ENCODE results near the gene CYP24A1.
A peak's percentile ranks its signal among the peaks of the same experiment; 100 is the strongest.

Gene CYP24A1

DNA sequence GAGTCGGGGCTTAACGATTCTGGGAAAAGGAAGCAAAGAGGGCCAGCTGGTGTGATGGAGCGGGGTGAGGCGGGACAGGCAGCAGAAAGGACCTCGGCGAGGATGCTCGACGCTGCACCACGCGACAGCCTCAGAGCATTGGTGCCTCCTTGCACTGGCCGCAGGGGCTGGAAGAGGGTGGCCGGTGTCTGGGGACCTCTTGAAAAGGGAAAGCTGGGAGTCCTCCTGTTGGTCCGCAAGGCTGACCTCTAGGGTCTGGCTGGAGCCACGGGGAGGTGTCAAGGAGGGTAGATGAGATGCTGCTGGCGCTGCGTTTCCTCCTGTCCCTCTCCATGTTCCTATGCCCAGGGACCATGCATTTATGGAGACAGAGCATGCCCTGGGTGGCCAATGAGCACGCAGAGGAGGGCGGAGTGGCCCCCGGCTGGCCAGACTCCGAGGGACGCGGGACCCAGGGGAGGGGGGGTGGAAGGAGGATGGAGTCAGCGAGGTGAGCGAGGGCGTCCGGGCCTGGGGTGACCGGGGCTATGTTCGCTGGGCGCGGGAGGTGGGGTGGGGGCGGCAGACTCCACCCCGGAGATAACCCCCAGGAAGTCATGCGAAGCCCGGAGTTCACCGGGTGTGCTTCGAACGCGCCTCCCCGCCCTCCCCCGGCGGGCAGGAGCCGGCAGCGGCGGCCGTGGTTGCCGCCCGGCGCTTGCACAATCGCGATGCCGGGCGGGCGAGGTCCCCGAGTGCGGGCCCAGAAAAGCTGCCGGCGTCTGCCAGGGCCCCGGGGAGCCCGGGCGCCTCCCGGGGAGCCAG lies at the start of gene CYP24A1:
Gene CYP24A1, minus strand, starts transcription at position 334 of the 804 bp plus-strand sequence. CDS start 407 bp downstream, outside the sequence.
- DNase-seq: no peak

DNA sequence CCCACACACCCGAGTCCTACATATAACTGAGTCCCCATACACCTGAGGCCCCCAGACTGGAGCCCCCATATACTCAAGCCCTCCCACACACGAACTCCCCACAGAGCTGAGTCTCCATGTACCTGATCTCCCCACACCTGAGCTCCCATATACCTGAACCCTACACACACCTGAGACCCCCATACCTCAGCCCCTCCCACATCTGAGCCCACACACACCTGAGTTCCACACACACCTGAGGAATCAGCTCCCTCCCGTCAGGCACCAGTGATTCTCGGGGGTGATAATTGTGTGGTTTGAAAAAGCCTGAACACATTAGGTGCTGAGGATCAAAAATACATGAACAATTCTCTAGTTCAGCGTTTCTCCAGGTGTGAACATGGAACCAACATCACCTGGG lies 49.5 kb upstream of the CYP24A1 start:
- DNase-seq: no peak

DNA sequence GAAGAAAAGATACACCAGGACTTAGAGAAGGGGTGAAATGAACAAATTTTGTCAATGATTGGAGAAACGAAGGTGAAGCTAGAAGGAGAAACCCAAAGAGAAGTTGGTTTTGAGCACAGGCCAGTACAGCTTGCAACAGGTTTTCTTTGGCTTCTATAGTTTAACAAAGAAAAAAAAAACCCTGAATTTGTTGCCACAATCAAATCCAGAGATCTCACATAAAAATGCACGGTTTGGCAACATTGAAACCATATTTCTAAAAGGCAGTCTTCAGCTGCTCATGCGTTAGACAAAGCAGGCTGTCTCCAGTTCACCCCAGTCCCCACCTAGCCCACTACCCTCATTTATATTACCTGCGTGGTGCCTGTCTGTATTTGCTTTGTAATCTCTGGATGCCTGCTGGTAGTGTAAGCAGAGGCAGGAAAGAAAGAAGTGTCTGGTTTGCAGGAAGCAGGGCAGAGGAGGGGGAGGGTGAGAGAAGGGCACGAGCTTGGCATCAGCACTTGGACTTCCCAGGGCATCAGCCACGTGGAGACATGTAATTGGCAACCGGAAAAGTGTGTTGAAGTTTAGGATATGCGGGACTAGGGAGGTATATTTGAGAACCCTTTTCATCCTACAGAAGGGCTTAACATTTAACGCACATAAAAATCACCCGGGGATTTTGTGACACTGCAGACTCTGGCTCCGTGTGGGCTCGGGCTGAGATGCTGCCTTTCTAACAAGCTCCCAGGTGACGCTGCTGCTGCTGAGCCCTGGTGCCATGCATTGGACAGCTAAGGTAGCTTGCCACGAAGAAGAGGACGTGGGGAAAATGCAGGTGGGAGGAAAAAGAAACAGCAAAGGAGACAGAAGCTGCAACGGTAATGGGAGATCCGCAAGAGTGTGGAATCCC lies 48.5 kb upstream of the CYP24A1 start:
- no peak for DNase-seq

DNA sequence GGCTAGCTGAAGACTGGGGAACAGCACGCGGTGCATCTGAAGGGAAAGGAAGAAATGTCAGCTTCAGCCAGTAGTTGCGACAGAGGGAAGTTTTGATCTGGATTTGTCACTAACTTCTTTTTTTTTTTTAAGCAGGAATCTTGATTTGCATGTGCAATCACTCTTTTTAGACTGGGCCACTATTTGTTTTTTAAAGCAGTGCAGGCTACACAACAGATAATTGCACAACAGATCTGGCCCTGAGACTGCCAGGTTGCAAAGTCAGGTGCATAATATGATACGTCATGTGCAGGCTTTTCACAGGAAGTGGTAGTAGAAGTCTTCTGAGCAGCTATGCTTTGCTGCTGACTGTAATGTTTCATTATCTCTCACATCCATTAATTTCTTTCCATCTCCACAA lies 47.6 kb upstream of the CYP24A1 start:
- DNase-seq: no peak

DNA sequence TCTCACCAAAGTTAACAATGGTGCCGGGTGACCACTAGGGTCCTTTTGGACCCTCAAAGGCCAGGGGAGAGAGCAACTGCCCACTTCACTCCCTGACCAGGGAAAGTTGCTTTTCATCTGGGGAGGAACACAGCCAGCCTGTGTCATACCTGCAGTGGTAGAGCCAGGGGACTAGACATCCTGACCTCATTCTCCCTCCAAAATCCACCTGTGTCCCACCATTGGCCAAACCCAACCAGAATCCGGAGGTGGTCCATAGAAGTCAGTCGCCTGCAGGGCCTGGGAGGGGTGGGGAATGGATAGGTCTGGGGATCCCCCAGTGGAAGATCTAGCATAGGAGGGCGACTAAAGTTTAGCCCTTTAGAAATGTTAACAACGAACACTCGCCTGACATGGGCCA lies 46.9 kb upstream of the CYP24A1 start:
- no peak for DNase-seq

DNA sequence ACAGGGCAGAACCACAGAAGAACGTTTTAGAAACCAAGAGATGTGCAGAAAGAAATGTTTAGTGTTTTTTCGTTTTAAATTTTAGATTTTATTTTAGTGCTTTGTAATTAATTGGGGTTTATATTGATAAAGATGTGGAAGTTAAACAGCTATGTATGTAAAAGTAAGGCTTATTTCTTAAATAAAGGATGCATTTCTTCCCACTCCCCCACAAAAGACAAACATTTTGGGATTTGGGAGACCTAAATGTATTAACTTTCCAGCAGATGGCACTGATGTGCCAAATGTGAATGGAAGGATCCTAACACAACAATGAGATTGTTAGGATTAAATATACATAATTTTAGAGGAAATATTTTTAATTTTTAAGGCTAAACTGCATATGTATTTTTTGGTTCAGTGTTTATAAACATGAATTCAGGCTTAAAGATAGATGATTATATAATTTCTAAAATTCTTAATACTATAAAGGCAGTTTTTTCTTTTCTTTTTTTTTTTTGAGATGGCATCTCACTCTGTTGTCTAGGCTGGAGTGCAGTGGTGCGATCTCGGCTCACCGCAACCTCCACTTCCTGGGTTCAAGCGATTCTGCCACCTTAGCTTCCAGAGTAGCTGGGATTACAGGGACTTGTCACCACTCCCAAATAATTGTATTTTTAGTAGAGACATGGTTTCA lies 46.1 kb upstream of the CYP24A1 start:
- peak; percentile 57 for DNase-seq

DNA sequence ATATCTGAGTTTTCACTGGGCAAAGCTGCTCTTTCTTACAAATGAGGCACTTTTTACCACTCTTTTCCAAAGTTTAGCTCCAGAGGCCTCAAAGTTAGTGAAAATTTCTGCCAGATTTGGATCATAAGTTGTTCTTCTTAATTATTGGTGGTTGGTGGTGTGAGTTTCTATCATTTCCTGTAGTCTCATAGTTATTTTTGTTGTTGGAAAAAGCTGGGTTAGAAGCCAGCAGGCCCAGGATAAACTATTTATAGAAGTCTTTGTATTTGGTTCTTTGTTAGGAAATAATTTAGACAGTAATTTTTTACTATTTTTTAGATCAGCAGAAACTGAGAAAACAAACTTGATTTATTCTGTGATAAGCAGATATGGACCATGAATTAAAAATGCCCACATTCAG lies 44.7 kb upstream of the CYP24A1 start:
- DNase-seq: no peak

DNA sequence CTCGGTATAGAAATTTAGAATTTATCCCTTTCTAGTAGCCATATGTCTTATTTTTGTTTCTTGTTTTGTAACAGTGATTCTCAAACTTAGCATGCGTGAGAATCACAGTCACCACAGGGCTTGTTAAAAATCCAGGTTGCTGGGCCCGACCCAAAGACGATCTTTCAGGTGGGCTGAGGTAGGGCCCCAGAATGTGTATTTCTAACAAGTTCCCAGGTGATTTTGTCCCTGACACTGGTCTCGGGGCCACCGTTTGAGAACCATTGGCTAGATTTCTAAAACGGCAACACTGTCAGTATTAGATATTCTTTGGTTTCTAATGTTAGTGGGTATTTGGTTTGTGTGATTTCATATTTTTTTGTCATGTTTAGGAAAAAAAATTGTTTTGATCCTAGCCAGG lies 44.0 kb upstream of the CYP24A1 start:
- no peak for DNase-seq

DNA sequence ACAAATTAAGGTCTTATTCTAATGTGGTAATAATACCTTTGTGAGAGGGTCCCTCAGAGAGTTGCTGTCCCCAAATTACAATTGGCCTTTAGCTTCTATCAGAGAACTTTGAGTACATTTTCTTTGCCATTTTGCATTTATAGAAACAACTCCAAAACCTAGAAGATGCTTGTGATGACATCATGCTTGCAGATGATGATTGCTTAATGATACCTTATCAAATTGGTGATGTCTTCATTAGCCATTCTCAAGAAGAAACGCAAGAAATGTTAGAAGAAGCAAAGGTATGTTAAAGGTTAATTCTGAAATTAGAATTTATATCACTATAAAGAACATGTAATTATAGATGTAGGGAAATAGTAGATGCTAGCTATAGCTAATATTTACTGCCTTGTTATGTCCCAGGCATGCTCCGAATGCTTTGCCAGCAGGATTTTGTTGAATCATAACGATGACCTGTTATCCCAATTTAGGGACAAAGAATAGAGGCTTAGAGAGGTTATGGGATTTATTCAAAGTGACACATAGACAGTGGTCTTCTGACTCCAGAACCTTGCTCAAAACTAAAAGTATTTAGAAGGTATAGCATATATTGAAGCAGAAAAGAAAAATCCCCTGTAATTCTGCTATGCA lies 41.5 kb upstream of the CYP24A1 start:
- DNase-seq: no peak

DNA sequence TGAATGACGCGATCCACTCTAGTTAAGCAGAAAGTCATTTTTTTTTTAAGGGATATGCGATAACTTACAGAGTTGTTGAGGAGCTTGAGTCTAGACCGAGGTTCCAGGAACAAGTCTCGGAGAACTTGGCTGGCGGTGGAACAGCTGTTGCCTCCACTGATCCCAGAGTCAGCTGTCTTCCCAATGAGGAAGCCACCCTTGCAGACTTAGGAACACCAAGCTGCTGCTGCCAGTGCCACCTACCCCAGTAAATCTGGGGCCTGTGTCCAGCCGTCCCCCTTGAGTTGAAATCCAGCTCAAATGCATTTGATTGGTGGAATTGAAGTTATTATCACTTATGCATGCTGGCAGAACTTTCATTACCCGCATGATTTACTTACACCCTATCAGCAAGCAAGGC lies 40.8 kb upstream of the CYP24A1 start:
- no peak for DNase-seq

DNA sequence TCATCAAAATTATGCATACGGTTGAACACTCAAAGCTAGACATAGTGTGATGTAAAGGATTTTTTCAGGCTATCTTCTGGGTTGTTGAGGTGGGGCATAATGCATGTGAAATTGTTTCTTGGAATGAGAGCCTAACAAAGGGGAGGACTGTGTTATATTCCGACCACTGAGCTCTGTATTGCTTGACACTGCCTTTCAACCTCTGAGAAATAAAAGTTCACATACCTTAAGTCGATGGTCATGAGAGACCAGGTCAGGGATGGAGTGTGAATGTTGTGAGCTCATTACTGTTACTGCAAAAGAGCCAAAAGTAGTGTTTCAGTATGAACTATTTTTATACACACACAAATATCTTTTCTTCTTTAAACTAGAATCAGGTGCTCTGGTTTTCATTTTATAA lies 39.1 kb upstream of the CYP24A1 start:
- DNase-seq: no peak

DNA sequence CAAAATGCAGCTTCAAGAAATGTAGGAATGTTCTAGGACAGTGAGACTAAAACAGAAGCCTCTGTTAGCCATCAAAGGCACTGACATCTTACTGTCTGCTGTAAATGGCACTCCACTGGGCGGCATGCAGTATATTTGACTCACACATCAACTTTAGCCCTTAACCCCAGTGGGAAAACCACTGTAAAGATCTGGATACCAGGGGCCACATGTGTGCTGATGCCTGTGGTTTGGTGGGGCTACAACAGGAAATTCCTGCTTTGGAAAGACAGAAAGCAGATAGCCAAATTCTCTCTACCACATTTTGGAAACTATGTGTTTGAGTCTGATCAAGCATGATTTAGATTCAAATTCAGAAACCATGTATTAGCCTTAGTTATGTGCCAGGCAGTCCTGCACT lies 38.4 kb upstream of the CYP24A1 start:
- DNase-seq: peak; percentile 90

DNA sequence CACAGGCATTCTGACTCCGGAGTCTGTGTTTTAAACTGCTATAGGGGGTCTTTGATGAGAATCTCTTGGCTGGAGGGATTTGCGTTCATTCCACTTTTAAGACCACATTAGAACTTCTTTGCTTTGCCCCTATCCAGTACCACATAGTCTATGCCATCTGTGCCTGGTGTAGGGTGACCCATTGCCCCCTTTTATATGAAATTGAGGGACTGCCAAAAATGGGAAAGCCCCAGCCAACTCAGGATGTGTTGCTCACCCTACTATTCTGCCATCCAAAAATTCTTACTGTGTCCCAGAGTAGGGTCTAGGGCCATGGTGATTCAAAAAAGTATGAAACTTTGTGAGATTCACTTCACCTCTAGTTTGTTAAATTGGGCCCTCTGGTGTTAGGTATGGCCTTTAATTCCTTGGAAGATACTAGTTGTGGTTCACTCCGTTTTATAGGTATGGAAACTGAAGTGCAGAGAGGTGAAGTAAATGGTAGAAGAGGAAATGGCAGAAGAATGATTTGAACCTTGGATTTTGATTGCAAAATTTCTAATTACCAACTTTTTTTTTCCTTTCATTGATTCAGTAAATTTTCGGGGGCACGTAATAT lies 35.5 kb upstream of the CYP24A1 start:
- no peak for DNase-seq

DNA sequence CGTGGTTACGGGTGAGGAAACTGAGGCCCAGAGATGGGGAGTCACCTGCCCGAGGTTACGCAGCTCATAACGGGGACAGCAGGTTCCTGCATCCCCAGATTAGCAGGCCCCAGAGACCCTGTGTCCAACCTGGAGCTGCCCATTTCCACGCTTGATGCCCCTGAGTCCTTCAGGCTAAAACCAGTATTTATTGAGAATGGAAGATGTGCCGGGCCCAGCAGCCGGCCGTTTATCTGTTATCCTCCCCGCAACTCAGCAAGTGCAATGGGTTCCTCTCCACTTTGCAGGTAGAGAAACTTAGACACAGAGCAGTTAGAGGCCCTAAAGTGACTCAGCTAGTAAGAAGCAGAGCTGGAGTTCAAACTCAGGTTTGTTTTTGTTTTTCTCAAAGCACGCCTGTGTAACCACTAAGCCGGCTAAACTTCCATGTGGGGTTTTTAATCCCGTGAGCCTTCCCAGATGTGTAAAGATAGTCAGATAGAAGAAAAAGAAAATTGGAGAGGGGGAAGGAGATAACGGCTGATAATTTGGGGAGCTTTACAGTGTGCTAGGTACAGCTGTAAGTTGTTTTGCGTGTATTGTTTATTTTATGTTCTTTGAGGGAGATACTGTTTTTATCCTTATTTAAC lies 34.9 kb upstream of the CYP24A1 start:
- peak; percentile 66 for DNase-seq

DNA sequence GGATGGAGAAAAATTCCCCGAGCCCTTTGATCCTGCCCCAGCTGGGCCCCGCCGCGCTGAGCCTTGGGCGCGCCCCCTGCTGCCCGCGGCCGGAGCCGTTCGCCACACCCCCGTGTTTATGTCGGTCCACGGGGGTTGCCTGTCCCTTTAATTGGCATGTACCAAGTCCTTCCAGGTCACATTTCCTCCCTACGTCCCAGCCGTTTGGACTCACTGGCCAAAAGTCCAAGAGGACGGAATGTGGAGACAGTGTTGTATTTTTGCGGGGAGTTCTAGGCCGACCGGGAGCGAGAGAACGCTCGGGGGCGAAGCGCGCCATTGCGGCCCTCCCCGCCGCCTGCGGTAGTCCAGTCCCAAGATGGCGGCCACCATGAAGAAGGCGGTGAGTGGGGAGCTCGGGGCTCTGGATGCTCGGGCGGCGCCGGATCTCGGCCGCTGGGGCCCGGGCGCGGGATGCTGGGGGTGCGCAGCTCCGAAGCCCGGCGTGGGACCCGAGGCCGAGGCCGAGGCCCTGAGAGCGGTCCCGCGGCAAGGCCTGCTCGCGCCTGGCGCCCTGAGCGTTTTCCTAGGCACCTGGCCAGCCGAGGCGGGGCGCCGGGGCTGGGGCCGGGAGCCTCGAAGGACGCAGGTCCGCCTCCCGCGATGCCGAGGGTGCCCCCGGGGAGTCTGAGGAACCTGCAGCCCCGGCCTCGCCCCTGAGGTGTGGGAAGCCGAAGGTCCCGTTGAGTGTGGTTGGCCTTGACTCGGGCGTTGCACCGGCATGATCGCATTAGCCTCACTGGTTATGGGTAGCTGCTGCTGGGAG lies 34.2 kb upstream of the CYP24A1 start, which contains the start of gene PFDN4:
Gene PFDN4, plus strand, starts transcription at position 345 of the 805 bp plus-strand sequence. Its CDS starts 14 bp downstream, at position 359.
- DNase-seq: peak; percentile 85

DNA sequence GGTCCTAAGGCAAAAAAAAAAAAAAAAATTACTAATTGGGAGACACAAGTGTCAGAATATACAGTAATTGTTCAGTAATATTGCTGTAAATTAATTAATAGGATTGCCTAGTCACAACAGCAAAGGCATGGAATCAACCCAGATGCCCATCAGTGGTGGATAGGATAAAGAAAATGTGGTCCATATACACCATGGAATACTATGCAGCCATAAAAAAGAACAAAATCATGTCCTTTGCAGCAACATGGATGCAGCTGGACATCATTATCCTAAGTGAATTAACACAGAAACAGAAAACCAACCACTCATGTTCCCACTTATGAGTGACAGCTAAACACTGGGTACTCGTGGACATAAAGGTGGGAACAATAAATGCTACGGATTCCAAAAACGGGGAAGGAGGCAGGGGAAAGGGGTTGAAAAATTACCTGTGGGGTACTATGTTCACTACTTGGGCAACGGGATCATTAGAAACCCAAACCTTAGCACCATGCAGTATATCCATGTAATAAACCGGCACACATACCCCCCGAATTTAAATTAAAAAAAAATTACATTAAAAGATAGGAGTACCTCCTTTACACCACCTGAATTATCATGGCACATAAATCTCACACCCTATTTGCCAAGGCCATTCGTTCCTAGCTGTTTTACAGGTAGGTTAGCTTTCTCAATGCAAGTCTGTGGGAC lies 33.4 kb upstream of the CYP24A1 start:
- DNase-seq: no peak

DNA sequence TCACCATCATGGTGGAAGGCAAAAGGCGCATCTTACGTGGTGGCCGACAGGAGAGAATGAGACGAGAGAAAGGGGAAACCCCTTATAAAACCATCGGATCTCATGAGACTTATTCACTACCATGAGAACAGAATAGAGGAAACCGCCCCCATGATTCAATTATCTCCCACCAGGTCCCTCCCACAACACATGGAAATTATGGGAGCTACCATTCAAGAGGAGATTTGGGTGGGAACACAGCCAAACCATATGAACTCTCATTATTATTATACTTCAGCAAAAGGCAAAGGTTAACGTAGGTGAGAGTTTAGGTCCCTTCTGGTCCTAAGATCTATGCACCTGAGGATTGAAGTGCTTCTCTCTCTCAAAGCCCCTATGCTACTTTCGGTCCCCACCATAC lies 31.7 kb upstream of the CYP24A1 start:
- no peak for DNase-seq

DNA sequence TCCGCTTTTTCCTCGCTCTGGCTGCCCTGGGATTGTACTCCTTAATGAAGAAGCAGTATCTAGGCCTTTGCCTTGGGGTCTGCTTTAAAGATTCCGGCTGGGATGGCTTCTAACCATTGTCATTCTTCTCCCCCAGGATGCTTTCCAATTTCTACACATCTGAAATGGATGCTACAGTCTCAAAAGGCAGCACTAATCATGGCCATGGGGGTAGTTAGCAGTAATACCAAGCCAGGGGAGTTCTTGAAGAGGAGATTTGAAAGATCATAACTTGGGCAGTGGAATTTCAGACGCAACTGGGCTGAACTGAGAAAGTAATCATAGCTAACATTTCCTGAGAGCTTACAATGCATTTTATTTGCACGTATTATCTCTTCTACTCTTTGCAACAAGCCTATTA lies 30.7 kb upstream of the CYP24A1 start:
- DNase-seq: no peak

DNA sequence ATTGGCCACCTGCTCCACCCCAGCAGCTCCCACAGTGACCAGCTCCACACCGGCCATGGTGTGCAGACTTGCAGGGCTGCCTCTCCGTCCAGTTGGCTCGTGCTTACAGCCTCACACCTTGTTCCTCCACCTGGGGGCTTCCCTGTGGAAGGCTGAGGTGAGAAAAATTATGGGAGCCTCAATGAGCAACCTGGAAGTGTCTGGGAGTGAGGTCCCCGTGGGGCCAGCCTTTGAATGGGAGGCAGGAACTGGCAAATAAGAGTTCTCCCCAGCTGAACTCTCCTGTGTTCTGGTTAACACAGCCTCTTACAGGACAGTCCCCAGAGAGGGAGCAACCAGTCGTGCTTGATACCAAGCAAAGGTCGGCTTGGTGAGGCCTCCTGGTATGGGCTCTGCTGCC lies 30.3 kb upstream of the CYP24A1 start:
- no peak for DNase-seq

DNA sequence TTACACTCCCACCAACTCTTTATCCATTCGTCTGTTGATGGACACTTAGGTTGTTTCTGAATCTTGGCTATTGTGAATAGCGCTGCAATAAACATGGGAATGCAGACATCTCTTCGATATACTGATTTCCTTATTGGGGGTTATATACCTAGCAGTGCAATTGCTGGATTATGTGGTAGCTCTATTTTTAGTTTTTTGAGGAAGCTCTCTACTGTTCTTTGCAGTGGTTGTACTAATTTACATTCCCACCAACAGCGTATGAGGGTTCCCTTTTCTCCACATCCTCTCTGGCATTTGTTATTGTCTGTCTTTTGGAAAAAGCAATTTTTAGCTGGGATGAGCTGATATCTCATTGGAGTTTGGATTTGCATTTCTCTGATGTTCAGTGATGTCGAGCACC lies 29.5 kb upstream of the CYP24A1 start:
- no peak for DNase-seq

Measured in fibroblast of skin of right biceps (primary cell).